NB4 (cell line): ENCODE measurements around the gene TLL2.

Source experiments
- DNase-seq: peaks from one replicate; pipeline ENCODE4 v3.0.0; 2010; ENCODE audit warnings: low read depth
- H3K4me3 ChIP-seq: one replicate; pipeline ENCODE4 v1.5.1; 2011; ENCODE audit warnings: mild to moderate bottlenecking, low read depth, low read length, moderate library complexity
- CTCF ChIP-seq: IDR thresholded peaks from one replicate; pipeline ENCODE4 v1.5.1; 2012; ENCODE audit warnings: low read depth, low read length
- MAX ChIP-seq: IDR thresholded peaks from 2 replicates; pipeline ENCODE4 v1.6.1; 2011; ENCODE audit warnings: low read depth, low read length
- MYC ChIP-seq: IDR thresholded peaks from 2 replicates; pipeline ENCODE4 v1.6.1; 2011; ENCODE audit warnings: low read depth, low read length
- POLR2A ChIP-seq: IDR thresholded peaks from 2 replicates; pipeline ENCODE4 v1.6.1; 2011; ENCODE audit warnings: mild to moderate bottlenecking; ENCODE audit not compliant: insufficient read length; ENCODE audit errors: extremely low read depth

Gene TLL2

GRCh38 chr10:96413151-96413787 is 100.5 kb downstream of the TLL2 start:
- no peak overlapping the region for H3K4me3 ChIP-seq
- peak; percentile 43 for TF ChIP-seq CTCF
- no peak for TF ChIP-seq MYC
- peak; percentile 20 for DNase-seq

- TF ChIP-seq MYC (no peak), POLR2A (no peak), MAX (no peak), CTCF (no peak)
- no peak for DNase-seq
- H3K4me3 ChIP-seq, result no peak overlapping the region
These were observed 101.9 kb downstream of the TLL2 start for GRCh38 chr10:96411716-96412320.

GRCh38 chr10:96410296-96410695 is 103.4 kb downstream of the TLL2 start:
- no peak for DNase-seq
- no peak overlapping the region for H3K4me3 ChIP-seq
- TF ChIP-seq MAX, result no peak

GRCh38 chr10:96408201-96408600 is 105.5 kb downstream of the TLL2 start:
- DNase-seq, result no peak
- H3K4me3 ChIP-seq, result no peak overlapping the region
- TF ChIP-seq CTCF, result no peak
- no peak for TF ChIP-seq POLR2A
- no peak for TF ChIP-seq MYC

GRCh38 chr10:96407560-96408069 is 106.1 kb downstream of the TLL2 start:
- TF ChIP-seq MYC, result no peak
- no peak for TF ChIP-seq MAX
- no peak for TF ChIP-seq CTCF
- no peak for TF ChIP-seq POLR2A
- H3K4me3 ChIP-seq, result no peak overlapping the region
- no peak for DNase-seq

- H3K4me3 ChIP-seq, result no peak overlapping the region
- no peak for DNase-seq
- TF ChIP-seq MYC, result no peak
- TF ChIP-seq POLR2A, result no peak
- TF ChIP-seq CTCF, result no peak
- no peak for TF ChIP-seq MAX
These were observed 107.6 kb downstream of the TLL2 start for GRCh38 chr10:96406091-96406490.
